GM10266 (cell line): Measurements from ENCODE around the gene LOX.

Experiments
- DNase-seq: peaks from one replicate; pipeline ENCODE4 v3.0.0; 2012; ENCODE audit errors: extremely low spot score
- TF ChIP-seq, protein P1 (sequence below): IDR thresholded peaks from 2 replicates; pipeline ENCODE4 v1.5.1; 2012; ENCODE audit warnings: mild to moderate bottlenecking, low read depth; ENCODE audit not compliant: control insufficient read depth, insufficient read depth; ENCODE audit errors: missing control alignments

Gene LOX

DNA sequence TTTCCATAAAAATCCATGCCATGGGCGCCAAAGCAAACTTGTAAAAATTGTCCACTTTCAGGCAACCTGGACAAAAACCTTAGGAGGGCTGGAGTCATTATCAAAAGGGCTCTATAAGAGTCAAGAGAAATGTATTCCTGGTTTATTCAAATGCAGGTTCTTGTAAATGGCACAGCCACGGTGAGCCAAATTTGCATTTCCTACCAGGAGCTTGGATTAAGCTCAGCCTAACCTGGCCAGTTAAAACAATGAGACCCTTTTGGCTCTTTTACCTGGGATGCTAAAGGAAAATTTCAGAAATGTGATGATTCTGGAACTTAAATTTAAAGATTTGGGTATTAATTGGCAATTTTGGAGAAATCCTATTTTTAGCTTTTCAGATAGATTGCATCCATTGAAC is 42.4 kb upstream of the LOX start:
- TF ChIP-seq, protein P1, sequence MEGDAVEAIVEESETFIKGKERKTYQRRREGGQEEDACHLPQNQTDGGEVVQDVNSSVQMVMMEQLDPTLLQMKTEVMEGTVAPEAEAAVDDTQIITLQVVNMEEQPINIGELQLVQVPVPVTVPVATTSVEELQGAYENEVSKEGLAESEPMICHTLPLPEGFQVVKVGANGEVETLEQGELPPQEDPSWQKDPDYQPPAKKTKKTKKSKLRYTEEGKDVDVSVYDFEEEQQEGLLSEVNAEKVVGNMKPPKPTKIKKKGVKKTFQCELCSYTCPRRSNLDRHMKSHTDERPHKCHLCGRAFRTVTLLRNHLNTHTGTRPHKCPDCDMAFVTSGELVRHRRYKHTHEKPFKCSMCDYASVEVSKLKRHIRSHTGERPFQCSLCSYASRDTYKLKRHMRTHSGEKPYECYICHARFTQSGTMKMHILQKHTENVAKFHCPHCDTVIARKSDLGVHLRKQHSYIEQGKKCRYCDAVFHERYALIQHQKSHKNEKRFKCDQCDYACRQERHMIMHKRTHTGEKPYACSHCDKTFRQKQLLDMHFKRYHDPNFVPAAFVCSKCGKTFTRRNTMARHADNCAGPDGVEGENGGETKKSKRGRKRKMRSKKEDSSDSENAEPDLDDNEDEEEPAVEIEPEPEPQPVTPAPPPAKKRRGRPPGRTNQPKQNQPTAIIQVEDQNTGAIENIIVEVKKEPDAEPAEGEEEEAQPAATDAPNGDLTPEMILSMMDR: no peak
- no peak for DNase-seq

DNA sequence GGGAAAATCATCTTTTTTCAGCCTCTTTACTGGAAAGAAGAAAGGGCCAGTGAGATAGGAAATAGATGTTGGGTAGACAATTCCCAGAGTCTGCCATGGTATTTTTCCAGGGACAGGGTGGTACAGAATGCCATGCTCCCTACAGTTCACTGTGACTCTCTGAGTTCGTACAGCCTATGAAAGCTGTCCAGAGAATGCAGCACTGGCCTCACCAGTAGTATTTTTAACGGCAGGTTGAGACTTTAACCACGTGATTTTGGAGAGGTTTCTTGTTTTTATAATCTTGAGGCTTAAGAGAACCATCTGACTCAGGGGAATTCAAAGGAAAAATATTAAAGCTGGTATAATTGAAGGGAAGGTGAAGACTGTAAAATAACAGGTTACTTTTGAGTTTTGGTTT is 41.1 kb upstream of the LOX start:
- TF ChIP-seq, protein P1: no peak

DNA sequence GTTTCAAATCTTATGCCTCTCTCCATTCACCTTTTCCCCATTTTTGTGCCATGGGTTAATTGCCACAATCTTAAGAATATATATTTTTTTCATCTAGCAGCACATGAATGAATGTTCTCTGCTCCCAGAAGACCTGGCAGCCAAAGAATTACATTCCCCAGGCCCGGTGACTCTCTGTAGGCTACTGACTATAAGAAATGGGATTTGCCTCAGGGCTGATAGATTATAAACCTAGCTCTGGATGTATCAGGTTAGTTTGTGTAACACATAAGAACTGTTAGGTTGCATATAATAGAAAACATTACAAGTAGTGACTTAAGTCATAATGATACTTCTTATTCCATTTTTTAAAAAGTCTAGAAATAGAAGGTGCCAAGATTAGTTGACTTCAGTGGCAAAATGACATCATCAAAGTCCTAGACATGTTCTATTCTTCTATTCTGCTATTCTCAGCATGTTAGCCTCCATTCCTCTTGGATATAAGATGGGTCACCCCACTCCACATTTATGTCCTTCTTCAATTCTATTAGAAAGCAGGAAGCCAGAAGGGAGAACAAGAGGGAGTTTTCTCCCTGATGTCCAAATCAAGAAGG is 40.4 kb upstream of the LOX start:
- no peak for DNase-seq
- TF ChIP-seq, protein P1: no peak

More for the DNA sequence above, 41.1 kb upstream of the LOX start:
- no peak for DNase-seq

DNA sequence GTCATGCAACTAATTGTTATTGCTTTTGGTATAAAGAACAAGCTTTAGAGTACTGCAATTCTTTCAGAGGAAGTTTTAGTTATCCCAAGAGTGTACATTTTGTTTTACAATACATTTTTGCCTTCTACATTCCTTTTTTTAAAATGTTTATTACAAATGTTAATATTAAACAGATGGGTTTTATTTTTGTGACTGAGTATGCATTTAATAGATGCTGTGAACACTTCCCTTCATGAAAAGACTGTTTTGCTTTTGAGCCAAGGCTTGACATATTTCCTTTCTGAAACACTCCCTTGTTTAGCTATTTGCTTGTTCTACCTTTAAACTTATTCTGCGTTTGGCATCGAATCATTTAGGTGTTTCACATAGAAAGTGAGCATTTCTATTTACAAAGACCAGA is 36.4 kb upstream of the LOX start:
- TF ChIP-seq, protein P1: no peak
- no peak for DNase-seq

DNA sequence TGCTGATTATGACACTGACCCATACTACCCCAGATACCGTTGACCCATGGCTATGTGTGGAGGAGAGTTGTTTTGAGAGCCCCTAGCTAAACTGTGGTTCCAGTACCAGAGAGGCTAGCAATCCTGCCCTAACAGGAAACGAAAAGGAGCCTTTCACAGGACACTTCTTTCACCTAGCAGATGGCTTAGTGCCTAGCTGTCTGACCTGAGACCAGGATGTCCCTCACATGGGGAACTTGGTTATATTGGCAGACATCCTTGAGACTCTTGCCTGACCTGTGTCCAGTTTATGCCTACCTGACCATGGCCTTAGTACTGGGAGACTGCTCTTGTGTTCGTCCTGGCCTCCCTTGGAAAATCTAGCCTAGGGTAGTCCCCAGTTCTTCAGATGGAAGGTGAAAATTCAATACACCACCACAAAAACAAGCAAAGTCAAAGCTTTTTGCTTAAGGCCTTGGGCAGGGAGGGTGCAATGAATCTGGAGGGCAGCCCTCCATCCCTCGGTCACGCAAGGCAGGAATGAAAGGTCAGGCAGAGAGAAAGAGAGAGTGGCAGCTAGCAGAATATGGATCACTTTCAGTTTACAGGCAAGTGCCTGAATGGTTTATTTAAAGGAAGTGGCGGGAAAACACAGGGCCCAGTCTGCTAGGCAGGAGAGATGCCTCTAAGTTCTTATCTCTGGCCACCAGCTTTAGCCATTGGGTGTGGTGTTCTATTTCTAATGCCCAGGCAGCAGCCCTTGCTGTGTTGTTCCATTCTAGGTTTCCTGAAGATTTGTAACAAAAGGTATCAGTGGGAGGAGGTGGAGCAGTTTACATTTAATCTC is 34.9 kb upstream of the LOX start:
- no peak for DNase-seq
- TF ChIP-seq, protein P1: no peak

DNA sequence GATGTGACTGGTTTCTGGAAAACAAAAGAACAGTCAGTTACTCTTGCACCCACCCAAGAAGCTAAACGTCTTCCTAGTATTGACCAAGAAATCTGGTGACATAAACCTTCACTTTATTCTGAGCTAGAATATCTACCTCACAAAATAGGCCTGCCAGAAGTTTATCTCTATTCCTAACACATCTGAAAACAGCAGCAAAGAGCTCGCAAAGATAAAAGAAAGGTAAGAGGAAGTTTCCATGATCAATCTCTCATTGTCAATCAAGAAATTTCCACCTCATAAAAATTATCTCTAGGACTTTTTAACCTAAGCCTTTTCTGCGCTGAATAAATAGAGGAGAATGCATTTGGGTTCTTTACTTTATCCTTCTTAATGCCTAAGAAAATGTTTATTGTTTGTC is 34.0 kb upstream of the LOX start:
- no peak for DNase-seq
- TF ChIP-seq, protein P1: no peak

DNA sequence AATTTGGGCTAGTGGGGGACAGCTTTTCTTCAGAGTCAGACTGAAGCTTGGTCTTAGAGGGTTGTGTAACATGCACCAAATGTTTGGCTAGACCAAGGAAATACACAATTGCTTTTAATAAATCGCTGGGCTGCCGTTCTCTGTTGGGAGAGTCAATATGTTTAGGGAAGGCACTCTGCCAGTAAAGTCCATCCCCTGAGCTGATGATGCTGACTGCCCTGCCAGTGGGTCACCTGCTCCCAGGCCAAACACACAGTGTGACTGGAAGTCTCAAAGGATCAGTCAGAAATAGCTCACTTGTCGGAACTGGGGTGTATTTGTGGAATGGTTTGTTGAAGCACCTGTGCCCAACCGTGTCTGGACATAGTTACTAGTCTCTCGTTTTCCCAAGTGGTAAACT is 33.4 kb upstream of the LOX start:
- TF ChIP-seq, protein P1: no peak
- DNase-seq: no peak
